ENCODE results near the gene CCDC177.

The CCDC177 gene

GRCh38 chr14:69572030-69572840, 2.4 kb downstream of the CCDC177 start:
- 10% methylated on average over 102 of the region's 112 CpGs for WGBS (ENCODE audit: insufficient coverage)
- Histone ChIP-seq H3K9me3 (ENCODE audit: control extremely low read depth in 1 of 5, control insufficient read depth in 4 of 5, insufficient read depth in 2 of 5, low read depth in 1 of 5, low read length in 4 of 5) (peaks cover 0 to 3% (median 0%) of the 10 kb centered on the region in 5 experiments), H3K27me3 (replicated peaks in 2 of 5; ENCODE audit: control insufficient read depth in 4 of 5, insufficient read depth in 5 of 5, low read length in 4 of 5) (peaks cover 4 to 98% (median 47%) of the 10 kb centered on the region in 5 experiments), H3K27ac (ENCODE audit: insufficient read depth in 1 of 2, low read depth in 1 of 2, low read length in 2 of 2, poor library complexity in 1 of 2, severe bottlenecking in 2 of 2) (no peak overlapping the region), H3K4me3 (ENCODE audit: control insufficient read depth in 1 of 7, extremely low read depth in 1 of 7, insufficient read depth in 4 of 7, low read depth in 2 of 7, low read length in 6 of 7) (peak overlapping the region in 6 of 7 experiments; percentile 29 to 70 (median 56)), H3K36me3 (ENCODE audit: control insufficient read depth in 4 of 4, insufficient read depth in 4 of 4, low read length in 3 of 4) (no peaks in the 10 kb centered on the region), H3K4me1 (ENCODE audit: control extremely low read depth in 1 of 4, control insufficient read depth in 4 of 4, insufficient read depth in 4 of 4, low read length in 3 of 4) (peaks cover 0 to 35% (median 24%) of the 10 kb centered on the region in 4 experiments)
- peak in 2 of 3 donors; percentile 51 to 62 for DNase-seq
- ChIA-PET CTCF (interaction anchor here (1.0 to 5.1 kb wide), 11 partner anchors 10 to 155 kb away, joined by 3 to 28 read pairs (median 3); no protein-coding TSS in a partner anchor), POLR2A (interaction anchor here (0.6 kb wide), 2 partner anchors 210 to 257 kb away, joined by 5 read pairs; no protein-coding TSS in a partner anchor)

DNA sequence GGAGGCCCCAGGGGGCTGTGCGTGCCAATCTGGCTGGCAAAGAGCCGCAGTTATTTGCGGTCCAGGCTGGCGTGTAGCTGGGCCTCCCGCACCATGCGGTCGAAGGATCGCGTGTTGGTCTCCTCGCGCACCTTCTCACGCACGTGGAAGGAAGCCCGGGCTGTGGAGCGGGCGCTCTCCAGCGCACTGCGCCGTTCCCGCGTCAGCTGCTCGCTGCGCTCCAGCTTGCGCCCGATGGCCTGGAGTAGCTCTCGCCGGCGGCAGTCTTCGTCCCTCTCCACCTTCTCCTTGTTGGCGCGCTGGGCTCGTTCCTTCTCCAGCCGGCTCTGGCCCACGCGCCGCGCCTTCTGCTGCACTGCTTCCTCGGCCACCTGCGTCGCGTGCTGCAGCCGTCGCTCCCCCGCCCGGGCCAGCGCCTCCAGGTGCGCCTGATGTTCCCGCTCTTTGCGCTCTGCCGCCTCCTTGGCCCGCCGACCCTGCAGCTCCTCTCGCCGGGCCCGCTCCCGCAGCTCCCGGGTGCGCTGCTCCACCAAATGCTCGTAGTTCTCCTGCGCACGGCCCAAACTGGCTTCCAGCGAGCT, 3.1 kb downstream of the CCDC177 start:
- DNase-seq: peak in 2 of 3 donors; percentile 41 to 47
- POLR2A ChIA-PET: interaction anchor here (0.6 kb wide), 1 partner anchor 256 kb away, joined by 5 read pairs; no protein-coding TSS in a partner anchor
- no peaks in the 10 kb centered on the region for H3K36me3 ChIP-seq (ENCODE audit: control insufficient read depth in 4 of 4, insufficient read depth in 4 of 4, low read length in 3 of 4)
- peaks cover 4 to 98% (median 49%) of the 10 kb centered on the region in 5 experiments for H3K27me3 ChIP-seq (replicated peaks in 2 of 5; ENCODE audit: control insufficient read depth in 4 of 5, insufficient read depth in 5 of 5, low read length in 4 of 5)
- 19% methylated on average over 62 of the region's 62 CpGs for WGBS (ENCODE audit: insufficient coverage)
- CTCF ChIA-PET: interaction anchor here (1.2 to 5.1 kb wide), 8 partner anchors 8 to 155 kb away, joined by 3 to 28 read pairs (median 4); no protein-coding TSS in a partner anchor
- no peaks in the 10 kb centered on the region for H3K9me3 ChIP-seq (ENCODE audit: control extremely low read depth in 1 of 5, control insufficient read depth in 4 of 5, insufficient read depth in 2 of 5, low read depth in 1 of 5, low read length in 4 of 5)
- peak overlapping the region in 5 of 7 experiments; percentile 29 to 70 (median 62) for H3K4me3 ChIP-seq (ENCODE audit: control insufficient read depth in 1 of 7, extremely low read depth in 1 of 7, insufficient read depth in 4 of 7, low read depth in 2 of 7, low read length in 6 of 7)
- H3K27ac ChIP-seq (ENCODE audit: insufficient read depth in 1 of 2, low read depth in 1 of 2, low read length in 2 of 2, poor library complexity in 1 of 2, severe bottlenecking in 2 of 2): no peak overlapping the region
- peaks cover 0 to 35% (median 24%) of the 10 kb centered on the region in 4 experiments for H3K4me1 ChIP-seq (ENCODE audit: control extremely low read depth in 1 of 4, control insufficient read depth in 4 of 4, insufficient read depth in 4 of 4, low read length in 3 of 4)

- Histone ChIP-seq H3K9me3 (ENCODE audit: control extremely low read depth in 1 of 5, control insufficient read depth in 4 of 5, insufficient read depth in 2 of 5, low read depth in 1 of 5, low read length in 4 of 5) (no peaks in the 10 kb centered on the region), H3K27me3 (replicated peaks in 2 of 5; ENCODE audit: control insufficient read depth in 4 of 5, insufficient read depth in 5 of 5, low read length in 4 of 5) (peaks cover 9 to 96% (median 44%) of the 10 kb centered on the region in 5 experiments), H3K36me3 (ENCODE audit: control insufficient read depth in 4 of 4, insufficient read depth in 4 of 4, low read length in 3 of 4) (no peaks in the 10 kb centered on the region), H3K27ac (ENCODE audit: insufficient read depth in 1 of 2, low read depth in 1 of 2, low read length in 2 of 2, poor library complexity in 1 of 2, severe bottlenecking in 2 of 2) (no peak overlapping the region), H3K4me1 (ENCODE audit: control extremely low read depth in 1 of 4, control insufficient read depth in 4 of 4, insufficient read depth in 4 of 4, low read length in 3 of 4) (peaks cover 0 to 35% (median 24%) of the 10 kb centered on the region in 4 experiments), H3K4me3 (ENCODE audit: control insufficient read depth in 1 of 7, extremely low read depth in 1 of 7, insufficient read depth in 4 of 7, low read depth in 2 of 7, low read length in 6 of 7) (no peak overlapping the region)
- 92% methylated on average over 4 of the region's 7 CpGs for WGBS (ENCODE audit: insufficient coverage)
- POLR2A ChIA-PET: no interaction called here
- CTCF ChIA-PET: interaction anchor here (0.7 to 5.1 kb wide), 7 partner anchors 9 to 156 kb away, joined by 3 to 28 read pairs (median 3); no protein-coding TSS in a partner anchor
- DNase-seq: no peak
These were observed 3.8 kb downstream of the CCDC177 start for GRCh38 chr14:69570836-69571330.

- H3K4me1 ChIP-seq (ENCODE audit: control extremely low read depth in 1 of 4, control insufficient read depth in 4 of 4, insufficient read depth in 4 of 4, low read length in 3 of 4): peaks cover 0 to 35% (median 24%) of the 10 kb centered on the region in 4 experiments
- 69% methylated on average over 2 of the region's 2 CpGs for WGBS (ENCODE audit: insufficient coverage)
- POLR2A ChIA-PET: no interaction called here
- no peaks in the 10 kb centered on the region for H3K36me3 ChIP-seq (ENCODE audit: control insufficient read depth in 4 of 4, insufficient read depth in 4 of 4, low read length in 3 of 4)
- no peak overlapping the region for H3K4me3 ChIP-seq (ENCODE audit: control insufficient read depth in 1 of 7, extremely low read depth in 1 of 7, insufficient read depth in 4 of 7, low read depth in 2 of 7, low read length in 6 of 7)
- no peaks in the 10 kb centered on the region for H3K9me3 ChIP-seq (ENCODE audit: control extremely low read depth in 1 of 5, control insufficient read depth in 4 of 5, insufficient read depth in 2 of 5, low read depth in 1 of 5, low read length in 4 of 5)
- H3K27ac ChIP-seq (ENCODE audit: insufficient read depth in 1 of 2, low read depth in 1 of 2, low read length in 2 of 2, poor library complexity in 1 of 2, severe bottlenecking in 2 of 2): no peak overlapping the region
- H3K27me3 ChIP-seq (replicated peaks in 2 of 5; ENCODE audit: control insufficient read depth in 4 of 5, insufficient read depth in 5 of 5, low read length in 4 of 5): peaks cover 9 to 98% (median 48%) of the 10 kb centered on the region in 5 experiments
- CTCF ChIA-PET: interaction anchor here (0.9 to 5.1 kb wide), 2 partner anchors 21 to 157 kb away, joined by 4 to 28 read pairs; no protein-coding TSS in a partner anchor
- DNase-seq: no peak
These were observed 4.8 kb downstream of the CCDC177 start for GRCh38 chr14:69569859-69570258.

GRCh38 chr14:69567563-69567962, 7.1 kb downstream of the CCDC177 start:
- Histone ChIP-seq H3K27ac (ENCODE audit: insufficient read depth in 1 of 2, low read depth in 1 of 2, low read length in 2 of 2, poor library complexity in 1 of 2, severe bottlenecking in 2 of 2) (no peak overlapping the region), H3K9me3 (ENCODE audit: control extremely low read depth in 1 of 5, control insufficient read depth in 4 of 5, insufficient read depth in 2 of 5, low read depth in 1 of 5, low read length in 4 of 5) (no peaks in the 10 kb centered on the region), H3K4me3 (ENCODE audit: control insufficient read depth in 1 of 7, extremely low read depth in 1 of 7, insufficient read depth in 4 of 7, low read depth in 2 of 7, low read length in 6 of 7) (no peak overlapping the region), H3K36me3 (ENCODE audit: control insufficient read depth in 4 of 4, insufficient read depth in 4 of 4, low read length in 3 of 4) (no peaks in the 10 kb centered on the region), H3K4me1 (ENCODE audit: control extremely low read depth in 1 of 4, control insufficient read depth in 4 of 4, insufficient read depth in 4 of 4, low read length in 3 of 4) (peaks cover 0 to 14% (median 12%) of the 10 kb centered on the region in 4 experiments), H3K27me3 (replicated peaks in 2 of 5; ENCODE audit: control insufficient read depth in 4 of 5, insufficient read depth in 5 of 5, low read length in 4 of 5) (peaks cover 12 to 88% (median 42%) of the 10 kb centered on the region in 5 experiments)
- POLR2A ChIA-PET: no interaction called here
- WGBS (ENCODE audit: insufficient coverage): no CpG with 5 or more reads among the region's 5 CpGs
- no peak for DNase-seq
- CTCF ChIA-PET: interaction anchor here (1.0 to 1.6 kb wide), 3 partner anchors 10 to 27 kb away, joined by 3 read pairs; no protein-coding TSS in a partner anchor

DNA sequence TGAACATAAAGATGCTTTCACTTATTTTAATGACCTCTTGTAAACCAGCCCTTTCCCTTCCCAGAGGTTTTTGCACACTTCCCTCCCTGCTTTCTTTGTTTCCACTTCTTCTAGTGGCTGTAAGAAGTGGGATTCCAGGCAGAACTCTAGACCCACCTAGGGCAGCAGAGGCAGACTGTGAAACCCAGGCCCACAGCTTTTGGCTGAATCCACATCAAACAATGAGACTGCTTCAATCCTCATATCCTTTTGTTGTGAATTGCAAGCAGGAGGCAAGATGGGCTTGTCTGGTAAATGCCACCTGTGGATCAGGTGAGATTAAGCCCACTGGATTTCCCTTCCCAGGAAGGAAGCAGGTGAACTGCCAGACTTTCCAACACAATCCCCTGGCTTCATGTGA, 12.8 kb downstream of the CCDC177 start:
- Histone ChIP-seq H3K27me3 (replicated peaks in 2 of 5; ENCODE audit: control insufficient read depth in 4 of 5, insufficient read depth in 5 of 5, low read length in 4 of 5) (peaks cover 7 to 43% (median 20%) of the 10 kb centered on the region in 5 experiments), H3K4me3 (ENCODE audit: control insufficient read depth in 1 of 7, extremely low read depth in 1 of 7, insufficient read depth in 4 of 7, low read depth in 2 of 7, low read length in 6 of 7) (no peak overlapping the region), H3K36me3 (ENCODE audit: control insufficient read depth in 4 of 4, insufficient read depth in 4 of 4, low read length in 3 of 4) (no peaks in the 10 kb centered on the region), H3K4me1 (ENCODE audit: control extremely low read depth in 1 of 4, control insufficient read depth in 4 of 4, insufficient read depth in 4 of 4, low read length in 3 of 4) (no peaks in the 10 kb centered on the region), H3K9me3 (ENCODE audit: control extremely low read depth in 1 of 5, control insufficient read depth in 4 of 5, insufficient read depth in 2 of 5, low read depth in 1 of 5, low read length in 4 of 5) (no peaks in the 10 kb centered on the region), H3K27ac (ENCODE audit: insufficient read depth in 1 of 2, low read depth in 1 of 2, low read length in 2 of 2, poor library complexity in 1 of 2, severe bottlenecking in 2 of 2) (no peak overlapping the region)
- CTCF ChIA-PET: interaction anchor here (1.1 to 3.6 kb wide), 3 partner anchors 11 to 26 kb away, joined by 3 to 21 read pairs (median 4); no protein-coding TSS in a partner anchor
- POLR2A ChIA-PET: no interaction called here
- no peak for DNase-seq
